ENCODE data around the gene BRWD1. TPM values are rescaled to one million over a fixed set of nuclear protein-coding genes. Genes with fewer than 3 reads are reported as not detected.

The BRWD1 gene
- total and polyA plus RNA-seq, 3 donors from 2014 or later: 32.8 to 123 (median 102) TPM

- Histone ChIP-seq H3K27me3 (no peaks in the 10 kb centered on the region), H3K4me1 (peaks cover 14% of the 10 kb centered on the region)
- intact Hi-C loops (cut with DNase I; ENCODE audit: low total_unique reads): no loop called here
These were observed 4.9 kb upstream of the BRWD1 start for GRCh38 chr21:39318091-39318959.

DNA sequence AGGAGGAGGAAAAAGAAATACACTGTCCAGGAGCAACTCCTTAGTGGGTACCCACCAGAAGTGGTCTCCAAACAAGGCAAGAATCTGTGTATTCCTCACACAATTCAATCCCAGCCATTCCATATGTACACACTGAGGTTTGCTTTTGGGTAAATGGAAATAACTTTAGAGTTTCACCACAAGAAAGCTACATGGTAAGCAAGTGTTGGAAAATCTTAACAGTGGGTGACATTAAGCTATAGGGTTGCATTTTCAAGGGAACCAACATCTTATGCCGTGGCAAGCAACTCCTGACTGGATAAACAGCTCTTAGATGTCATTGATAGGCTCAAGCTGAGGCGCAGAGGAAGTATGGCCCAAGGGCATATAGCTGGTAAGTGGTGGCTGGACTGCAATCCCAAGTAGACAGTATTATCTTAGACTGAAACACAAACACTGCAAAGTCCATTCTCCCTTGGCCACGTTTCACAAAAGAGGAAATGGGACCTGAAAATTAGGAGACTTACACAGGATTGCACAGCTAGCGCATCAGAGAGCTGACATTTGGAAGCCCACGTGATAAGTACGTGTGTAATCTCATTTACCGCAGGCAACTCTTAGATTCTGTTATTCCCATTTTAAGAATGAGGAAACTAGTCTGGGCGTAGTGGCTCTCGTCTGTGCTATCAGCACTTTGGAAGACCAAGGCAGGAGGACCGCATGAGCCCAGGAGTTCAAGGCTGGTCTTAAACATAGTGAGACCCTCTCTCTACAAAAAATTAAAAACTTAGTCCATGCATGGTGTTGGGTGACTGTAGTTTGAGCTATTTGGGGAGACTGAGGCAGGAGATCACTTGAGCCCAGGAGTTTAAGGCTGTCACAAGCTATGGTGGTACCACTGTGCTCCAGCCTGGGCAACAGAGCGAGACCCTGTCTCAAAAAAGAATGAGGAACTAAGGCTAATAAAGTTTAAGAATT, 4.0 kb upstream of the BRWD1 start:
- Histone ChIP-seq H3K9me3 (no peaks in the 10 kb centered on the region), H3K36me3 (ENCODE audit: low read depth, missing control alignments) (no peaks in the 10 kb centered on the region), H3K27me3 (no peaks in the 10 kb centered on the region), H3K4me3 (no peak overlapping the region), H3K27ac (no peak overlapping the region), H3K4me1 (peaks cover 14% of the 10 kb centered on the region)
- WGBS, 2 donors: 65 to 82% methylated on average over 11 of the region's 11 CpGs
- intact Hi-C loops (cut with DNase I; ENCODE audit: low total_unique reads): no loop called here
- DNase-seq: no peak
- TF ChIP-seq POLR2A (IDR thresholded peaks at IDR 0.05): no peak
- no peak for TF ChIP-seq CTCF (IDR thresholded peaks at IDR 0.05)

More at GRCh38 chr21:39318091-39318959, 4.9 kb upstream of the BRWD1 start:
- no peak for TF ChIP-seq POLR2A (IDR thresholded peaks at IDR 0.05)
- TF ChIP-seq CTCF (IDR thresholded peaks at IDR 0.05): no peak
- Histone ChIP-seq H3K36me3 (ENCODE audit: low read depth, missing control alignments) (no peaks in the 10 kb centered on the region), H3K4me3 (no peak overlapping the region), H3K27ac (peak overlapping the region in 1 of 2 donors; percentile 0), H3K9me3 (no peaks in the 10 kb centered on the region)
- 80 to 89% methylated on average over 8 of the region's 8 CpGs for WGBS, 2 donors
- DNase-seq: no peak

- no peaks in the 10 kb centered on the region for H3K9me3 ChIP-seq
- H3K27ac ChIP-seq: no peak overlapping the region
- intact Hi-C loops (cut with DNase I; ENCODE audit: low total_unique reads): no loop called here
- TF ChIP-seq POLR2A (IDR thresholded peaks at IDR 0.05): no peak
- TF ChIP-seq CTCF (IDR thresholded peaks at IDR 0.05): no peak
- no peak overlapping the region for H3K4me3 ChIP-seq
- no peak for DNase-seq
- H3K36me3 ChIP-seq (ENCODE audit: low read depth, missing control alignments): no peaks in the 10 kb centered on the region
- 91 to 94% methylated on average over 6 of the region's 6 CpGs for WGBS, 2 donors
- H3K27me3 ChIP-seq: no peaks in the 10 kb centered on the region
- peaks cover 17% of the 10 kb centered on the region for H3K4me1 ChIP-seq
These were observed 3.3 kb upstream of the BRWD1 start for GRCh38 chr21:39316729-39317128.

- TF ChIP-seq POLR2A (IDR thresholded peaks at IDR 0.05) (no peak), CTCF (IDR thresholded peaks at IDR 0.05) (no peak)
- Histone ChIP-seq H3K4me3 (peak overlapping the region in 1 of 2 donors; percentile 94), H3K36me3 (ENCODE audit: low read depth, missing control alignments) (no peaks in the 10 kb centered on the region), H3K9me3 (no peaks in the 10 kb centered on the region), H3K27me3 (no peaks in the 10 kb centered on the region), H3K27ac (no peak overlapping the region), H3K4me1 (peaks cover 20% of the 10 kb centered on the region)
- WGBS, 2 donors: 69 to 76% methylated on average over 9 of the region's 9 CpGs
- no peak for DNase-seq
- intact Hi-C loops (cut with DNase I; ENCODE audit: low total_unique reads): no loop called here
These were observed 2.4 kb upstream of the BRWD1 start for GRCh38 chr21:39315603-39316445.
